ENCODE measurements around the gene GATD1. TPM values are rescaled to one million over a fixed set of nuclear protein-coding genes. Genes with fewer than 3 reads are reported as not detected.

Gene GATD1
- total RNA-seq, 1 donor from 2014 or later: 26.2 TPM

DNA sequence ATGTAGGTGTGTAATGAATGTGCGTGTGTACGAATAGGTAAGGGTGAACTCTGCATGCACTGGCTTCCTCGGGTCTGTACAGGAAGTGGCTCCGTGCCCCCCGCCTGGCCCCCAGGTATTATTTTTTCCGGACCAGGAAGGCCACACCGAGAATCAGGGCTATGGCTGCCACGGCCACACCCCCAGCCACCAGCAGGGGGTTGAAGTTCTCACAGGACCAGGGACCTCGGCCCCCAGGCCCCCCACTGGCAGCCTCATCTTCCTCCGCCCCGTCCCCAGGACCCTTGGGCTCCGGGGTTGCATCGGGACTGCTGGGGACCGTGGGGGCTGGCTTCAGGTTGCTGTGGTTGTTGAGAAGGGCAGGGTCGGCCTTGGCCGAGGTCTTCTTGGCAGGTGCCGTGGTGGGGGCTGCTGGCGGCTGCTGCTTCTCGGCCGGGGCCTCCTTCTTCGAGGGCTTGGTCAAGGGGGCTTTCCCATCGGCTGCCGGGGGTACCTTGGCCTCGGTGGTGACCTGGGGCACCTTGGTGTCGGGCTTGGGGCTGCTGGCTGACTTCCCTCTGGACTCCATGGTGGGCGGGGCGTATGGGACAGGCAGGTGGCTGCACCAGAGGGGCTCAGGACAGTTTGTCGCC, 10.8 kb upstream of the GATD1 start:
- H3K4me3 ChIP-seq: no peak overlapping the region
- peaks cover 36% of the 10 kb centered on the region for H3K27me3 ChIP-seq (ENCODE audit: low read depth)
- DNase-seq: no peak
- TF ChIP-seq, protein P1, sequence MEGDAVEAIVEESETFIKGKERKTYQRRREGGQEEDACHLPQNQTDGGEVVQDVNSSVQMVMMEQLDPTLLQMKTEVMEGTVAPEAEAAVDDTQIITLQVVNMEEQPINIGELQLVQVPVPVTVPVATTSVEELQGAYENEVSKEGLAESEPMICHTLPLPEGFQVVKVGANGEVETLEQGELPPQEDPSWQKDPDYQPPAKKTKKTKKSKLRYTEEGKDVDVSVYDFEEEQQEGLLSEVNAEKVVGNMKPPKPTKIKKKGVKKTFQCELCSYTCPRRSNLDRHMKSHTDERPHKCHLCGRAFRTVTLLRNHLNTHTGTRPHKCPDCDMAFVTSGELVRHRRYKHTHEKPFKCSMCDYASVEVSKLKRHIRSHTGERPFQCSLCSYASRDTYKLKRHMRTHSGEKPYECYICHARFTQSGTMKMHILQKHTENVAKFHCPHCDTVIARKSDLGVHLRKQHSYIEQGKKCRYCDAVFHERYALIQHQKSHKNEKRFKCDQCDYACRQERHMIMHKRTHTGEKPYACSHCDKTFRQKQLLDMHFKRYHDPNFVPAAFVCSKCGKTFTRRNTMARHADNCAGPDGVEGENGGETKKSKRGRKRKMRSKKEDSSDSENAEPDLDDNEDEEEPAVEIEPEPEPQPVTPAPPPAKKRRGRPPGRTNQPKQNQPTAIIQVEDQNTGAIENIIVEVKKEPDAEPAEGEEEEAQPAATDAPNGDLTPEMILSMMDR (IDR thresholded peaks at IDR 0.05; ENCODE audit: borderline replicate concordance): no peak
- peaks cover 16% of the 10 kb centered on the region for H3K4me1 ChIP-seq
- H3K27ac ChIP-seq (replicated peaks): no peak overlapping the region
- H3K9me3 ChIP-seq (replicated peaks): no peaks in the 10 kb centered on the region
- peaks cover 10% of the 10 kb centered on the region for H3K36me3 ChIP-seq
- intact Hi-C loops (cut with micrococcal nuclease): no loop called here

DNA sequence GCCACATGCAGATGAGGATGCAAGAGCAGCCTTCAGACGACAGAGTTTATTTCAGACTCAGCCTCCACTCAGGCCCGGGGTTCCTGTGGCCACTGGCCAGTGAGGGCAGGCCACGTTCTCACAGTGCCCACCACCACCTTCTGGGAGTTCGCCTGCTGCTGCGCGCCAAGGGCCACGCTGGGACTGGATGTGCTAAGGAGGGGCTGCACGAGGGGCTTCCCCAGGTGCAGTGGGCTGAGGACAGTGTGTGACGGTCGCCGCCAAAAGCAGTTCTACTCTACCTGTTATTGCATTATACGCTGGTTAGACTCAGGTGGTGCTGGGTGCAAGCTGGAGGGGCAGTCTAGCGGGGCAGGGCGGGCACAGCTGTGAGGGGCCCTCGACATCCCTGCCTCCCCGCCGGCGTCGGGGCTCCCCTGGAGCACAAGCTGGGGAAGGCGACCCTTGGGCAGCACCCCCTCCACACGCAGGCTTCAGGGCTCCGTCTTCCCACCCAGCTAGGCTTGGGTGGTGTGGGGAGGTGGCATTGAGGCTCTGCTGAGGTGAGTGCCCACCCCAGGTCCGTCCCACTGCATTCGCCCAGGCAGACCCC, 9.9 kb upstream of the GATD1 start:
- TF ChIP-seq, protein P1 (IDR thresholded peaks at IDR 0.05; ENCODE audit: borderline replicate concordance): no peak
- peaks cover 36% of the 10 kb centered on the region for H3K27me3 ChIP-seq (ENCODE audit: low read depth)
- no peak overlapping the region for H3K4me3 ChIP-seq
- intact Hi-C loops (cut with micrococcal nuclease): no loop called here
- H3K36me3 ChIP-seq: peaks cover 9% of the 10 kb centered on the region
- DNase-seq: no peak
- H3K27ac ChIP-seq (replicated peaks): no peak overlapping the region
- peaks cover 19% of the 10 kb centered on the region for H3K4me1 ChIP-seq
- H3K9me3 ChIP-seq (replicated peaks): no peaks in the 10 kb centered on the region

DNA sequence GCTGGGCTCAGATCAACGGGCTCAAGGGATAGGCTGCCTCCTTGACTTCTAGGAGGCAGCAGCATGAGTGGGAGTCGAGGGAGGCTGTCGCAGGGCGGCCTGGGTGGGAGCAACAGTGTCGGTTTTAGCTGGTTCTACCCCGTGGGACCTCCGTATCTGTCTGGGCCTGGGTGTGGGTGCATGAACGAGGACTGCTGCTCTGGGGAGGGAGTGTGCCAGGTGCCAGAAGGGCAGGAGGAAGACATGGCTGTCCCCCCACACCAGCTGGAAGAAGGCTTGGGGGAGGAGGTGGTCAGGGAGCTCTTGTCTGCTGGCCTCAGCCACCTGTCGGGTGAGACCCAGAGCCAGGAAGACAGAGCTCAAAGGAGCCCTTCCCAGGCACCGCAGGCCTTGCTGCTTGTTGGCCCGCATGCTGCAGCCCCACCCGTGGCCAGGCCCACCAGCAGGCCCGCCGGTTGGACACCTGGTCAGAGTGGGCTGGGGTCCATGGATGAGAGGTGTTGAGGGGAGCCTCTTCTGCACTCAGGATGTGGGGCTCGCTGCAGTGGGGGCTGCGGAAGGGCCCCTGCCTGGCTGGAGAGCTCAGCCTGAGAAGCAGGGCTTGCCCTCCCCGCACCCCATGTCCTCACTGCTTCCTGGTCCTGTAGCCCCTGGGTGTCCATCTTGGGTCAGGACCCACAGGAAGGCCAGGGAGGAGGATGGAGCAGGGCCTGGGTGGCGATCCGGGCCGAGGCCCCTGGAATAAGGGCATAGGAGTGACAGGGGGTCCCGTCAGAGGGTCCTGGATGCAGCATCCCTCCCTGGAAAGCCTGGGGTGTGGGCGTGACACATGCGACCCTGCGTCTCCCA, 9.2 kb upstream of the GATD1 start:
- Histone ChIP-seq H3K36me3 (peaks cover 2% of the 10 kb centered on the region), H3K27me3 (ENCODE audit: low read depth) (peaks cover 36% of the 10 kb centered on the region), H3K27ac (replicated peaks) (no peak overlapping the region), H3K4me1 (peaks cover 19% of the 10 kb centered on the region), H3K9me3 (replicated peaks) (no peaks in the 10 kb centered on the region), H3K4me3 (no peak overlapping the region)
- TF ChIP-seq, protein P1 (IDR thresholded peaks at IDR 0.05; ENCODE audit: borderline replicate concordance): no peak
- DNase-seq: no peak
- intact Hi-C loops (cut with micrococcal nuclease): no loop called here

DNA sequence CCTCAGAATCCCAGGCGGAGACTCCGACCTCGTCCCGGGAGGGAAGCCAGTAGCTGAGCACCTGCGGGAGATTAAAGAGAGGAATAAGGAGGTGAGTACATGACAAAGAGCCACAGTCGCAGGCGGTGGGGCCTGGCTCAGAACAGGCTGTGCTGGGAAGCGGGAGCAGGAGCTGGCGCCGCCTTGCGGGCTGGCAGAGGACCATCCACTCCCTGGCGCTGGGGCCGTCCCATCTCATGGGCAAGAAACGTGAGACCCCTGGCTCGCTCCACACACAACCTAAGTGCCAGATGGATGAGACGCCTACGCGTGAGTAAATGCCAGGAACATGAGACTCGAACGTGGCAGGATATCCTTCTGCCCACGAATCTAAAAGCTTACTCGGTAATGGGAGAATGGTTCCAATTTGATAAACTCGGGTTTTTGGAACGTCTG, 6.3 kb upstream of the GATD1 start:
- H3K4me1 ChIP-seq: peaks cover 18% of the 10 kb centered on the region
- peaks cover 8% of the 10 kb centered on the region for H3K27me3 ChIP-seq (ENCODE audit: low read depth)
- H3K27ac ChIP-seq (replicated peaks): peak overlapping the region; percentile 12
- H3K36me3 ChIP-seq: no peaks in the 10 kb centered on the region
- TF ChIP-seq, protein P1 (IDR thresholded peaks at IDR 0.05; ENCODE audit: borderline replicate concordance): peak; percentile 70
- no peaks in the 10 kb centered on the region for H3K9me3 ChIP-seq (replicated peaks)
- no peak overlapping the region for H3K4me3 ChIP-seq
- peak; percentile 68 for DNase-seq
- intact Hi-C loops (cut with micrococcal nuclease): no loop called here

DNA sequence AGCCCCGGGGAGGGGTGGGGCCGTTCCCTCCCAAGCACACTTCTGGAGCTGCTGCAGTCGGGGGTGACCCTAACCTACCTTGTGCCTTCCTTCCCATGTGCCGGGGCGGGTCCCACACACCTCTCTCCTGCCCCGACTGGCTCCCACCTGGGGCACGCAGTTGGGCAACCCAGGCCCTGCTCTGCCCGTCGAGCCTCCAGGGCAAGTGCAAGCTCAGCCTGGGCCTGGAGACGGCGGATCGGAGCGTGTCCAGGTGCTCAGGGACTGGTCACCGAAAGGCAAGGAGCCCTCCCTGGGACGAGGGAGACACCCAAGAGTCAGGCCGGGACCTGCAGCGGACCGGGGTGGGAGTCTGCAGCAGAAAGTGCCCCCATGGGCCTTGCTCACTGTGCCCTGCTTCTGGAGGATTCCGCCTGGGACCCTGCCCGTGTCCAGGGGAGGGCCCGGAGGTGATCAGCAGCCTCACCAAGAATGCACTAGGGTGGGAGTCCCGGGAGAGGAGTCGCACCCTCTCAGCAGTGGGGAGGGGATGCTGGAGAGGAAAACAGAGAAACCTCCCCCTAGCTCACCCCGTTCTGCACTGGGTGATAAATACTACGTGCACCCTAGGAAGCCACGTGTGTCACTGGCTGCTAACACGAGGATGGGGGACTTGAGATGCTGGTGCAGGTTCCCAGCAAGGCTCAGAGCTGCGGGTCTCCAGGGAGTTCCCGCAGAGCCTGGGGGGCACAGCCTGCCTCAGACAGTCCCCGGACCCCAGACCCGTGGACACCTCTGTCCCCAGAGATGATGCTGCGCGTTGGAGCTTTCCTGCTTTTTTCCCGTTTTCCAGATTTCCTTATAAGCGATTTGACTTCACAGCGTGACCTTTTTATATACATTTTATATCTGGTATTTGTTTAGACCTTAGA, 5.2 kb upstream of the GATD1 start:
- Histone ChIP-seq H3K4me1 (peaks cover 29% of the 10 kb centered on the region), H3K4me3 (no peak overlapping the region), H3K27ac (replicated peaks) (no peak overlapping the region), H3K9me3 (replicated peaks) (no peaks in the 10 kb centered on the region), H3K36me3 (no peaks in the 10 kb centered on the region), H3K27me3 (ENCODE audit: low read depth) (no peaks in the 10 kb centered on the region)
- no peak for DNase-seq
- intact Hi-C loops (cut with micrococcal nuclease): no loop called here
- TF ChIP-seq, protein P1 (IDR thresholded peaks at IDR 0.05; ENCODE audit: borderline replicate concordance): no peak

Data from left ventricle myocardium inferior (tissue), 1 donor.